Right atrium auricular region (tissue), 2 donors: Measurements from ENCODE around the gene HOXC5. TPM values are rescaled to one million over a fixed set of nuclear protein-coding genes. Genes with fewer than 3 reads are reported as not detected.
A peak's percentile ranks its signal among the peaks of the same experiment; 100 is the strongest.

Source experiments
- DNase-seq: peaks from one replicate; pipeline ENCODE4 v3.0.0-alpha.2; 2019; ENCODE audit warnings: low spot score
- H3K27ac ChIP-seq, 2 donors: fragments of 200-600 bp; sonication (generic); 1 replicate in 1 of 2; 2 replicates in 1 of 2; pipeline ENCODE4 v1.5.1; 2016 to 2019
- H3K27me3 ChIP-seq, 2 donors: fragments of 200-600 bp; sonication (generic); one replicate each; pipeline versions ENCODE4 v1.5.1 to v1.6.0; 2017 to 2019
- H3K36me3 ChIP-seq: fragments of 200-600 bp; sonication (generic); one replicate; pipeline ENCODE4 v1.5.1; 2016
- H3K4me1 ChIP-seq, 2 donors: fragments of 200-600 bp; sonication (generic); one replicate each; pipeline versions ENCODE4 v1.5.1 to v1.6.0; 2017 to 2019
- H3K4me3 ChIP-seq, 2 donors: fragments of 200-600 bp; sonication (generic); 1 replicate in 1 of 2; 2 replicates in 1 of 2; pipeline ENCODE4 v1.5.1; 2017 to 2019; ENCODE audit warnings: mild to moderate bottlenecking in 1 of 2, moderate library complexity in 1 of 2
- H3K9me3 ChIP-seq, 2 donors: fragments of 200-600 bp; sonication (generic); one replicate each; pipeline ENCODE4 v1.5.1; 2019
- CTCF ChIP-seq, 2 donors: fragments of 200-600 bp; sonication (generic); IDR thresholded peaks; one replicate each; pipeline ENCODE4 v1.5.1; 2019; ENCODE audit warnings: antibody characterized with exemption in 2 of 2
- total RNA-seq, 2 donors: library from RNA; depleted of rRNA; stranded (reverse); fragments of >200 nt; gene quantifications; one replicate each; pipeline ENCODE4 v1.1.0, GENCODE V29; 2016

Gene HOXC5
- total RNA-seq, 2 donors from 2014 or later: 0.33 TPM; not detected in 1

GRCh38 chr12:54004841-54005530 is 27.9 kb upstream of the HOXC5 start:
- H3K27ac ChIP-seq: no peak overlapping the region
- TF ChIP-seq CTCF (IDR thresholded peaks at IDR 0.05): no peak
- H3K9me3 ChIP-seq: no peaks in the 10 kb centered on the region
- no peak for DNase-seq
- H3K36me3 ChIP-seq: no peaks in the 10 kb centered on the region
- H3K4me1 ChIP-seq: peaks cover 0 to 26% of the 10 kb centered on the region in 2 donors
- peaks cover 59 to 64% of the 10 kb centered on the region in 2 donors for H3K27me3 ChIP-seq
- no peak overlapping the region for H3K4me3 ChIP-seq

- H3K4me3 ChIP-seq: no peak overlapping the region
- no peak for TF ChIP-seq CTCF (IDR thresholded peaks at IDR 0.05)
- peaks cover 57 to 64% of the 10 kb centered on the region in 2 donors for H3K27me3 ChIP-seq
- no peak for DNase-seq
- no peaks in the 10 kb centered on the region for H3K36me3 ChIP-seq
- H3K9me3 ChIP-seq: no peaks in the 10 kb centered on the region
- H3K27ac ChIP-seq: no peak overlapping the region
- peaks cover 0 to 21% of the 10 kb centered on the region in 2 donors for H3K4me1 ChIP-seq
Measured at GRCh38 chr12:54005531-54005852, 27.4 kb upstream of the HOXC5 start.

- Histone ChIP-seq H3K4me3 (peak overlapping the region in 1 of 2 donors; percentile 30), H3K36me3 (no peaks in the 10 kb centered on the region), H3K27ac (no peak overlapping the region), H3K9me3 (no peaks in the 10 kb centered on the region), H3K4me1 (peaks cover 0 to 18% of the 10 kb centered on the region in 2 donors), H3K27me3 (peaks cover 51 to 62% of the 10 kb centered on the region in 2 donors)
- DNase-seq: peak; percentile 91
- TF ChIP-seq CTCF (IDR thresholded peaks at IDR 0.05): peak; percentile 86 to 98
Measured at GRCh38 chr12:54005853-54006558, 26.8 kb upstream of the HOXC5 start.

- peaks cover 48 to 62% of the 10 kb centered on the region in 2 donors for H3K27me3 ChIP-seq
- peaks cover 0 to 18% of the 10 kb centered on the region in 2 donors for H3K4me1 ChIP-seq
- H3K4me3 ChIP-seq: peak overlapping the region in 1 of 2 donors; percentile 30
- no peak for TF ChIP-seq CTCF (IDR thresholded peaks at IDR 0.05)
- H3K9me3 ChIP-seq: no peaks in the 10 kb centered on the region
- no peak overlapping the region for H3K27ac ChIP-seq
- no peak for DNase-seq
- no peaks in the 10 kb centered on the region for H3K36me3 ChIP-seq
Measured at GRCh38 chr12:54006559-54007220, 26.2 kb upstream of the HOXC5 start.

- no peak overlapping the region for H3K4me3 ChIP-seq
- H3K4me1 ChIP-seq: peaks cover 0 to 18% of the 10 kb centered on the region in 2 donors
- no peak for DNase-seq
- H3K9me3 ChIP-seq: no peaks in the 10 kb centered on the region
- H3K27ac ChIP-seq: no peak overlapping the region
- no peak for TF ChIP-seq CTCF (IDR thresholded peaks at IDR 0.05)
- no peaks in the 10 kb centered on the region for H3K36me3 ChIP-seq
- H3K27me3 ChIP-seq: peaks cover 46 to 56% of the 10 kb centered on the region in 2 donors
Measured at GRCh38 chr12:54007538-54008259, 25.2 kb upstream of the HOXC5 start.
